C4-2B (cell line): Measurements from ENCODE around the gene NDUFA11.

Source experiments
- H3K27ac ChIP-seq: fragments of 450-650 bp; 2 replicates; pipeline ENCODE4 v1.5.1; 2017
- ZFX ChIP-seq: fragments of 450-650 bp; IDR thresholded peaks from 2 replicates; pipeline ENCODE4 v1.6.1; 2017
- TF ChIP-seq, protein P1 (sequence below): fragments of 450-650 bp; conservative IDR thresholded peaks from 2 replicates; pipeline ENCODE4 v1.5.1; 2017; ENCODE audit warnings: mild to moderate bottlenecking

The NDUFA11 gene

DNA sequence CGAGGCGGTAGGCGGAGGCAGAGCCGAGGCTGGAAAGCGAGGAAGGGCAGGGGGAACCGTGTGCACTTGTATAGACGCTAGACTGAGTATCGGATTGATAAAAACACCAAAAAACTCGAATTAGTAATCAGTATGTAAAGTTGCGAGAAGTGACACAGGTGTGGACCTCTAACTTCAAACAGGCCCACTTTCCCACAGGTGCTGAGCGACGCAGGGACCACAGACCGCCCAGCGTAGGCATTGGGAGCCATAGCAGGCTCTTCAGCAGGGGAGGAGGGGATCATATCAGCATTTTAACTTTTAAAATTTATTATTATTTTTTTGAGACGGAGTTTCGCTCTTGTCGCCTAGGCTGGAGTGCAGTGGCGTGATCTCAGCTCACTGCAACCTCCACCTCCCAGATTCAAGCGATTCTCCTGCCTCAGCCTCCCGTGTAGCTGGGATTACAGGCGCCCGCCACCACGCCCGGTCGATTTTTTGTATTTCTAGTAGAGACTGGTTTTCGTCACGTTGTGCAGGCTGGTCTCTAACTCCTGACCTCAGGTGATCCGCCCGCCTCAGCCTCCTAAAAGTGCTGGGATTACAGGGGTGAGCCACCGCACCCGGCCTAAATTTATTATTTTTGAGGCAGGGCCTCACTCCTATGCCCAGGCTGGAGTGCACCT lies 1.7 kb upstream of the NDUFA11 start:
- TF ChIP-seq ZFX: 0 out of 2 replicates have a peak, but pooled peaks have one; percentile 61
- TF ChIP-seq, protein P1, sequence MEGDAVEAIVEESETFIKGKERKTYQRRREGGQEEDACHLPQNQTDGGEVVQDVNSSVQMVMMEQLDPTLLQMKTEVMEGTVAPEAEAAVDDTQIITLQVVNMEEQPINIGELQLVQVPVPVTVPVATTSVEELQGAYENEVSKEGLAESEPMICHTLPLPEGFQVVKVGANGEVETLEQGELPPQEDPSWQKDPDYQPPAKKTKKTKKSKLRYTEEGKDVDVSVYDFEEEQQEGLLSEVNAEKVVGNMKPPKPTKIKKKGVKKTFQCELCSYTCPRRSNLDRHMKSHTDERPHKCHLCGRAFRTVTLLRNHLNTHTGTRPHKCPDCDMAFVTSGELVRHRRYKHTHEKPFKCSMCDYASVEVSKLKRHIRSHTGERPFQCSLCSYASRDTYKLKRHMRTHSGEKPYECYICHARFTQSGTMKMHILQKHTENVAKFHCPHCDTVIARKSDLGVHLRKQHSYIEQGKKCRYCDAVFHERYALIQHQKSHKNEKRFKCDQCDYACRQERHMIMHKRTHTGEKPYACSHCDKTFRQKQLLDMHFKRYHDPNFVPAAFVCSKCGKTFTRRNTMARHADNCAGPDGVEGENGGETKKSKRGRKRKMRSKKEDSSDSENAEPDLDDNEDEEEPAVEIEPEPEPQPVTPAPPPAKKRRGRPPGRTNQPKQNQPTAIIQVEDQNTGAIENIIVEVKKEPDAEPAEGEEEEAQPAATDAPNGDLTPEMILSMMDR: no peak
- peak overlapping the region; percentile 82 for H3K27ac ChIP-seq

GRCh38 chr19:5904352-5905113 lies 943 bp upstream of the NDUFA11 start, which contains the start of gene VMAC:
VMAC (plus strand) TSS chr19:5904872; CDS start chr19:5904891, 19 bp downstream.
- H3K27ac ChIP-seq: peak within 1 kb of the TSS; percentile 94
- TF ChIP-seq, protein P1: no peak
- peak; percentile 76; the same call in 1 of the 2 replicates for TF ChIP-seq ZFX

GRCh38 chr19:5903056-5903623 lies 450 bp downstream of the NDUFA11 start:
- TF ChIP-seq, protein P1: no peak
- no peak for TF ChIP-seq ZFX
- peak overlapping the region; percentile 94 for H3K27ac ChIP-seq

DNA sequence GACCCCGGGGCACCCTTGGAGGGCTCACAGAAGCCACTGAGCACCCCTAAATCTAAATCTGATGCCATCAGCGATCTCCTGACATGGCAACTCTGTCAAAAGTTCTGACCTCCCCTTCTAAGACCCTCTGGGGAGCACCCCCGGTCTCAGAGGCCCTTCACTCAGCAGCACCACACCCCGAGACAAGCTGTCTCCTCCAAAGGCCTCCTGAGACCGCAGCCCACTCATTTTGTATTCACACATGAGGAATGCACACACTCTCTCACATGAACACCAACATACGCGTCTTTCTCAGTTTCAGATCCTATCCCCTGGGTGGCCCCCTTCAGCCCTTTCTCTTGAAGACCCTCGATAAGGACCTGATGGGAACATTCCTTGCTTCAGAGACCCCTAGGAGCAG lies 2.6 kb downstream of the NDUFA11 start:
- H3K27ac ChIP-seq: no peak overlapping the region

GRCh38 chr19:5899728-5900526 lies 3.7 kb downstream of the NDUFA11 start:
- TF ChIP-seq, protein P1: no peak
- no peak for TF ChIP-seq ZFX
- no peak overlapping the region for H3K27ac ChIP-seq

More for the DNA sequence above, 2.6 kb downstream of the NDUFA11 start:
- no peak for TF ChIP-seq ZFX
- TF ChIP-seq, protein P1: no peak

- H3K27ac ChIP-seq: no peak overlapping the region
- TF ChIP-seq, protein P1: no peak
- no peak for TF ChIP-seq ZFX
Measured at GRCh38 chr19:5897189-5897969, 6.2 kb downstream of the NDUFA11 start.
